SU-DHL-6 (cell line): ENCODE results near the gene SPNS3.

Experiments
- CTCF ChIP-seq: fragments of 200-600 bp; sonication (generic); IDR thresholded peaks from one replicate; pipeline ENCODE4 v1.5.1; 2017; ENCODE audit warnings: antibody characterized with exemption, mild to moderate bottlenecking, low read length, moderate library complexity; ENCODE audit not compliant: insufficient read depth, poor library complexity, severe bottlenecking
- EZH2phosphoT487 ChIP-seq: fragments of 200-600 bp; sonication (generic), shearing (Covaris generic); conservative IDR thresholded peaks from 2 replicates; pipeline ENCODE4 v1.6.1; 2018; ENCODE audit warnings: mild to moderate bottlenecking, antibody characterized with exemption, low read length, moderate library complexity, mixed read lengths

DNA sequence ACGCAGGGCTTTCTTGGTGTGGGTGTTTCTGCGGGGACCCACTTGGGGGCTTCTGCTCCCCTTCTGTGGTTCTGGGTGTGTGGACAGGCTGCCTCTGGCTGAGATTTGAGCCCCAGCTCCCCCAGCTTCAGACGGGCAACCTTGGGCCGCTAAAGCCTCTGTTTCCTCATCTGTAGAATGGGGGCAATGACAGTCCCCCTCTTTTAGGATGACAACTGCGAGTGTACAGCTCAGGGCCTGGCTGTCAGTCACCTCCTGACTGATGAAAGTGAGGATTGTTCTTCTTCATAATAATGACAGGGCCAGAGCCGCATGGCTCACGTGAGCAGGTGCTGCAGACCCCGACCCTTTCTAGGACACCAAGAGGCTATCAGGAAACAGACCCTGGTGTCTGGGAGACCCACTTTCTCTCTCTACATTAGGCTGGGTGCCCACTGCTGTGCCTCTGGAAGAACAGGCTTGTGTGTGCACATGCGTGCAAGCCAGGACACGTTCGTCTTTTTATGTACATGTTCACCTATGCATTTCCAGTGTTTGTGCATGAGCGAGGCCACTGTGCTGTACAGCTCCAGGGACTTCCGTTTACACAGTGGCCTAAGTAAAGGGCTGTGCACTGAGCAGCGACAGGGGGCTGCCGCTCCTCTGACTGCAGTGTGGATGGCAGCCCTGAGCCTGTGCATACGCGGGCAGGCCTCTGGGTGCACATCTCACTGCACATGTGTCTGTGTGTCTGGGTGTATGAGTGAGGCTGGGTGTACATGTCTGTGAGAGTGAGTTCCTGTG lies 4.6 kb downstream of the SPNS3 start:
- no peak for TF ChIP-seq CTCF
- TF ChIP-seq EZH2phosphoT487, result no peak
